A549 (cell line): ENCODE results near the gene UBQLN1. TPM values are rescaled to one million over a fixed set of nuclear protein-coding genes. Genes with fewer than 3 reads are reported as not detected.

Experiments
- ATAC-seq, 2 experiments: fragments of 200-7000 bp in 1 of 2; fragments of >200 bp in 1 of 2; cut with Nextera tagmentation in 1 of 2; cut with Tn5 transposase in 1 of 2; 3 replicates each; pipeline versions ENCODE4 v1.8.0 to v1.9.1; 2018 to 2020; ENCODE audit warnings: mild to moderate bottlenecking in 1 of 2, moderate library complexity in 1 of 2
- CTCF ChIA-PET: fragments of 300-600 bp; sonication (Branson Sonifier 250); formaldehyde crosslinking; extraction: SDS; loops from one replicate; lab custom pipeline; 2021; ENCODE audit warnings: antibody characterized with exemption, inconsistent platforms; lab: Yijun Ruan, JAX
- POLR2A ChIA-PET: fragments of 350-600 bp; formaldehyde crosslinking; extraction: SDS; loops from one replicate; lab custom pipeline; 2021; ENCODE audit warnings: antibody characterized with exemption, inconsistent platforms; lab: Yijun Ruan, JAX
- DNase-seq, 2 experiments: peaks; one replicate each; pipeline versions ENCODE4 v3.0.0 to v3.0.0-alpha.2; 2011 to 2016; ENCODE audit warnings: low read depth in 1 of 2, low spot score in 1 of 2
- FAIRE-seq: peaks from 2 replicates; lab custom pipeline; 2011; peaks lifted over from hg19 to GRCh38; lab: Jason Lieb, UNC
- H3K27ac ChIP-seq, 2 experiments: fragments of >200 bp; sonication (Bioruptor Twin); formaldehyde crosslinking; 3 replicates each; pipeline ENCODE4 v1.5.1; 2016 to 2017
- H3K4me1 ChIP-seq: fragments of >200 bp; sonication (Bioruptor Twin); formaldehyde crosslinking; 3 replicates; pipeline ENCODE4 v1.6.1; 2016
- H3K4me2 ChIP-seq: fragments of >200 bp; sonication (Bioruptor Twin); formaldehyde crosslinking; 3 replicates; pipeline ENCODE4 v1.6.1; 2016
- H3K4me3 ChIP-seq: fragments of >200 bp; sonication (Bioruptor Twin); formaldehyde crosslinking; 3 replicates; pipeline ENCODE4 v1.5.1; 2016
- H3K9me3 ChIP-seq: fragments of >200 bp; sonication (Bioruptor Twin); formaldehyde crosslinking; 3 replicates; pipeline ENCODE4 v1.6.1; 2016
- CBX2 ChIP-seq: fragments of 200-600 bp; sonication (generic); IDR thresholded peaks from 2 replicates; pipeline ENCODE4 v1.6.1; 2016; ENCODE audit warnings: low read depth, mild to moderate bottlenecking, borderline replicate concordance
- CBX8 ChIP-seq: fragments of 200-600 bp; sonication (generic); IDR thresholded peaks from 2 replicates; pipeline ENCODE4 v1.6.1; 2016
- CEBPB ChIP-seq, 2 experiments: fragments of >200 bp in 1 of 2; sonication (Bioruptor Twin) in 1 of 2; formaldehyde crosslinking in 1 of 2; IDR thresholded peaks; 2 replicates each; pipeline ENCODE4 v1.6.1; 2012 to 2016
- CHD2 ChIP-seq: fragments of 150-350 bp; IDR thresholded peaks from 2 replicates; pipeline ENCODE4 v1.6.1; 2014; ENCODE audit warnings: low read length; ENCODE audit not compliant: partially characterized antibody
- EHF ChIP-seq: fragments of 250-450 bp; sonication (Bioruptor Pico); IDR thresholded peaks from 2 replicates; pipeline ENCODE4 v1.5.0; 2020; ENCODE audit warnings: mild to moderate bottlenecking
- EHMT2 ChIP-seq: fragments of 200-600 bp; sonication (generic); IDR thresholded peaks from 2 replicates; pipeline ENCODE4 v1.6.1; 2016; ENCODE audit warnings: antibody characterized with exemption, low read depth, mild to moderate bottlenecking, moderate library complexity
- FOSL2 ChIP-seq, 2 experiments: fragments of 450-650 bp in 1 of 2; fragments of >200 bp in 1 of 2; sonication (Bioruptor Twin) in 1 of 2; formaldehyde crosslinking; IDR thresholded peaks; 2 replicates each; pipeline versions ENCODE4 v1.5.0 to v1.6.1; 2016 to 2020; ENCODE audit warnings: mild to moderate bottlenecking in 1 of 2, moderate library complexity in 1 of 2
- GATA3 ChIP-seq: IDR thresholded peaks from 2 replicates; pipeline ENCODE4 v1.6.1; 2012; ENCODE audit warnings: borderline replicate concordance
- HEYL ChIP-seq: fragments of 250-450 bp; sonication (Bioruptor Pico); IDR thresholded peaks from 2 replicates; pipeline ENCODE4 v1.8.0; 2021; ENCODE audit warnings: mild to moderate bottlenecking, moderate library complexity
- JUN ChIP-seq, 2 experiments: fragments of >200 bp; sonication (Bioruptor Twin); formaldehyde crosslinking; IDR thresholded peaks; 2 replicates in 1 of 2; 3 replicates in 1 of 2; pipeline ENCODE4 v1.6.1; 2016 to 2017
- KDM5A ChIP-seq: fragments of 200-600 bp; sonication (generic); IDR thresholded peaks from 2 replicates; pipeline ENCODE4 v1.6.1; 2016; ENCODE audit warnings: antibody characterized with exemption, mild to moderate bottlenecking
- MAFK ChIP-seq: fragments of 450-650 bp; IDR thresholded peaks from 2 replicates; pipeline ENCODE4 v1.6.1; 2014; ENCODE audit not compliant: partially characterized antibody
- MYC ChIP-seq: IDR thresholded peaks from 2 replicates; pipeline ENCODE4 v1.6.1; 2012; ENCODE audit warnings: mild to moderate bottlenecking, inconsistent platforms, low read length, improper control_type of control experiment, borderline replicate concordance
- NPAS2 ChIP-seq: fragments of 250-450 bp; sonication (Bioruptor Pico); IDR thresholded peaks from 2 replicates; pipeline ENCODE4 v1.8.0; 2022; ENCODE audit warnings: mild to moderate bottlenecking, moderate library complexity, borderline replicate concordance
- PHF8 ChIP-seq: fragments of 200-600 bp; sonication (generic); IDR thresholded peaks from 2 replicates; pipeline ENCODE4 v1.6.1; 2016; ENCODE audit warnings: low read depth, mild to moderate bottlenecking, antibody characterized with exemption, moderate library complexity, borderline replicate concordance
- TFCP2L1 ChIP-seq: fragments of 250-450 bp; sonication (Bioruptor Pico); IDR thresholded peaks from 2 replicates; pipeline ENCODE4 v1.5.0; 2021; ENCODE audit warnings: mild to moderate bottlenecking
- ZC3H11A ChIP-seq: fragments of 450-650 bp; IDR thresholded peaks from 2 replicates; pipeline ENCODE4 v1.6.1; 2014; ENCODE audit warnings: antibody characterized with exemption, mild to moderate bottlenecking
- ZNF302 ChIP-seq: fragments of 250-450 bp; sonication (Bioruptor Pico); IDR thresholded peaks from 2 replicates; pipeline ENCODE4 v1.9.0; 2021; ENCODE audit warnings: inconsistent platforms, mild to moderate bottlenecking, moderate library complexity
- WGBS: methylation state at CpG from one replicate; pipeline ENCODE4 v1.1.6; 2017; ENCODE audit errors: missing lambda C conversion rate; 5-methylcytosine and 5-hydroxymethylcytosine counted together
- polyA plus RNA-seq, 4 experiments: library from polyadenylated mRNA; depleted of rRNA in 3 of 4; stranded (reverse); fragments of >200 nt; fragmentation: RNase III in 1 of 4; extraction: RNeasy Plus Mini Kit Qiagen cat#74134 plus additional on column Dnase treatment in 1 of 4; gene quantifications; 2 replicates in 3 of 4; 3 replicates in 1 of 4; pipeline ENCODE4 v1.2.3, GENCODE V29; 2011 to 2017
- TF ChIP-seq, protein P1 (sequence below): IDR thresholded peaks from 2 replicates; pipeline ENCODE4 v1.6.1; 2012; ENCODE audit warnings: low read depth, borderline replicate concordance
- TF ChIP-seq, protein P2 (sequence below): fragments of >200 bp; sonication (Bioruptor Twin); formaldehyde crosslinking; IDR thresholded peaks from 3 replicates; pipeline ENCODE4 v1.6.1; 2016
- TF ChIP-seq, protein P3 (sequence below): IDR thresholded peaks from 2 replicates; pipeline ENCODE4 v1.6.1; 2012
- TF ChIP-seq, protein P4 (sequence below): IDR thresholded peaks from 2 replicates; pipeline ENCODE4 v1.6.1; 2012
- TF ChIP-seq, protein P5 (sequence below): fragments of 150-350 bp; IDR thresholded peaks from 2 replicates; pipeline ENCODE4 v1.6.1; 2014; ENCODE audit warnings: low read depth, mild to moderate bottlenecking, low read length
- TF ChIP-seq, protein P6 (sequence below): fragments of 450-650 bp; IDR thresholded peaks from 2 replicates; pipeline ENCODE4 v1.6.1; 2014; ENCODE audit warnings: antibody characterized with exemption

UBQLN1 gene
- polyA plus RNA-seq, 2 of the 4 experiments (the other 2 are of a cell fraction), result 93.5 to 187 TPM

DNA sequence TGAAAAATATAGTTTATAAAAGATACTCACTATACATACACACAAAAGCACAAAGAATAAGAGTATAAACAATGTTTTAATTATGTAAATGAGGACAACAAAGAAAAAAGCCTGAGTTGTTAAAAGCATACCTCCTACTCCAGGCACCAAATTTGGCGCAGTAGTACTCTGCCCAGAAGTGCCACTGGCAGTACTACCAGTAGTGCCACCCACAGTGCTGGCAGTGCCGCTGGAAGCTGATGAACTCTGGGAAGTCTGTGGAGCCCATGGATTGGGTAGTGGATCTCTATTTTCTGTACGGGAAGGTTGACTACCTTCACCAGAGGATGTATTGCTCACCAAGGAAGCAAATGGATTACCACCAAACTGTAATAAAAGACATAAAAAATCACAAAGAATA is 30.2 kb downstream of the UBQLN1 start:
- no peak overlapping the region for H3K4me3 ChIP-seq
- H3K27ac ChIP-seq, result no peak overlapping the region
- H3K4me2 ChIP-seq, result no peak overlapping the region
- CTCF ChIA-PET, result no interaction called here
- ATAC-seq (no peak), DNase-seq (no peak), FAIRE-seq (no peak)
- TF ChIP-seq GATA3, result no peak
- no peak for TF ChIP-seq CBX2
- TF ChIP-seq, protein P1, sequence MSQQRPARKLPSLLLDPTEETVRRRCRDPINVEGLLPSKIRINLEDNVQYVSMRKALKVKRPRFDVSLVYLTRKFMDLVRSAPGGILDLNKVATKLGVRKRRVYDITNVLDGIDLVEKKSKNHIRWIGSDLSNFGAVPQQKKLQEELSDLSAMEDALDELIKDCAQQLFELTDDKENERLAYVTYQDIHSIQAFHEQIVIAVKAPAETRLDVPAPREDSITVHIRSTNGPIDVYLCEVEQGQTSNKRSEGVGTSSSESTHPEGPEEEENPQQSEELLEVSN, result no peak
- no peak for TF ChIP-seq CBX8
- no peak for TF ChIP-seq EHMT2
- no peak for TF ChIP-seq ZNF302 (CRISPR knock-in tag)
- TF ChIP-seq, protein P2, sequence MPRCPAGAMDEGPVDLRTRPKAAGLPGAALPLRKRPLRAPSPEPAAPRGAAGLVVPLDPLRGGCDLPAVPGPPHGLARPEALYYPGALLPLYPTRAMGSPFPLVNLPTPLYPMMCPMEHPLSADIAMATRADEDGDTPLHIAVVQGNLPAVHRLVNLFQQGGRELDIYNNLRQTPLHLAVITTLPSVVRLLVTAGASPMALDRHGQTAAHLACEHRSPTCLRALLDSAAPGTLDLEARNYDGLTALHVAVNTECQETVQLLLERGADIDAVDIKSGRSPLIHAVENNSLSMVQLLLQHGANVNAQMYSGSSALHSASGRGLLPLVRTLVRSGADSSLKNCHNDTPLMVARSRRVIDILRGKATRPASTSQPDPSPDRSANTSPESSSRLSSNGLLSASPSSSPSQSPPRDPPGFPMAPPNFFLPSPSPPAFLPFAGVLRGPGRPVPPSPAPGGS, result no peak
- TF ChIP-seq, protein P3, sequence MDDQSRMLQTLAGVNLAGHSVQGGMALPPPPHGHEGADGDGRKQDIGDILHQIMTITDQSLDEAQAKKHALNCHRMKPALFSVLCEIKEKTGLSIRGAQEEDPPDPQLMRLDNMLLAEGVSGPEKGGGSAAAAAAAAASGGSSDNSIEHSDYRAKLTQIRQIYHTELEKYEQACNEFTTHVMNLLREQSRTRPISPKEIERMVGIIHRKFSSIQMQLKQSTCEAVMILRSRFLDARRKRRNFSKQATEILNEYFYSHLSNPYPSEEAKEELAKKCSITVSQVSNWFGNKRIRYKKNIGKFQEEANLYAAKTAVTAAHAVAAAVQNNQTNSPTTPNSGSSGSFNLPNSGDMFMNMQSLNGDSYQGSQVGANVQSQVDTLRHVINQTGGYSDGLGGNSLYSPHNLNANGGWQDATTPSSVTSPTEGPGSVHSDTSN, result no peak
- TF ChIP-seq, protein P4, sequence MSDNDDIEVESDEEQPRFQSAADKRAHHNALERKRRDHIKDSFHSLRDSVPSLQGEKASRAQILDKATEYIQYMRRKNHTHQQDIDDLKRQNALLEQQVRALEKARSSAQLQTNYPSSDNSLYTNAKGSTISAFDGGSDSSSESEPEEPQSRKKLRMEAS, result no peak
- TF ChIP-seq ZC3H11A, result no peak
- TF ChIP-seq EHF (CRISPR knock-in tag), result no peak
- no peak for TF ChIP-seq HEYL
- TF ChIP-seq NPAS2, result no peak
- POLR2A ChIA-PET, result no interaction called here
- H3K9me3 ChIP-seq, result no peaks in the 10 kb centered on the region
- H3K4me1 ChIP-seq, result no peaks in the 10 kb centered on the region
- WGBS, result 96% methylated on average over 3 of the region's 3 CpGs

DNA sequence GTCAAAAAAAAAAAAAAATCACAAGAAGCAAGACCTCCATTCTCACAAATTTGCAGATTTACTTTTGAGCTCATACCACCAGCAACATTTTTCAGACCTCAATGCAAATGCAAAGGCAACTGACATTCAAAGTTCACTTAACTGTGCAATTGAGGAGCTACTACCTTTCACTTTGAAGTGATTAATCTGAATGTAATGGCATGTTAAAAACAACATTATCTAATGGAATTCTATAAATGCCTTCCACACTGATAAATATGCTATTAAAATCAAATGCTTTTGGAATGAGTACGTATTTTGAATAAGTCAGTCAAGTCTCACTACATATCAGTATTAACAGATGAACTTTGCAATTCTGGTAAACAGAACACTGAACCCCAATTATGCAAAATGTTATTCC is 32.3 kb downstream of the UBQLN1 start:
- Histone ChIP-seq H3K4me3 (no peak overlapping the region), H3K27ac (no peak overlapping the region), H3K4me2 (no peak overlapping the region), H3K9me3 (no peaks in the 10 kb centered on the region), H3K4me1 (no peaks in the 10 kb centered on the region)
- no peak for FAIRE-seq
- no peak for ATAC-seq
- DNase-seq, result no peak
- 80% methylated on average over 1 of the region's 1 CpG for WGBS
- CTCF ChIA-PET, result no interaction called here
- POLR2A ChIA-PET, result no interaction called here
- TF ChIP-seq MYC (no peak), KDM5A (no peak), TFCP2L1 (CRISPR knock-in tag) (no peak), CEBPB (IDR thresholded peaks at IDR 0.05) (no peak), CHD2 (no peak), FOSL2 (IDR thresholded peaks at IDR 0.05) (no peak), FOSL2 (CRISPR knock-in tag; IDR thresholded peaks at IDR 0.05) (no peak), JUN (IDR thresholded peaks at IDR 0.05) (no peak), PHF8 (no peak), MAFK (no peak)
- TF ChIP-seq, protein P5, sequence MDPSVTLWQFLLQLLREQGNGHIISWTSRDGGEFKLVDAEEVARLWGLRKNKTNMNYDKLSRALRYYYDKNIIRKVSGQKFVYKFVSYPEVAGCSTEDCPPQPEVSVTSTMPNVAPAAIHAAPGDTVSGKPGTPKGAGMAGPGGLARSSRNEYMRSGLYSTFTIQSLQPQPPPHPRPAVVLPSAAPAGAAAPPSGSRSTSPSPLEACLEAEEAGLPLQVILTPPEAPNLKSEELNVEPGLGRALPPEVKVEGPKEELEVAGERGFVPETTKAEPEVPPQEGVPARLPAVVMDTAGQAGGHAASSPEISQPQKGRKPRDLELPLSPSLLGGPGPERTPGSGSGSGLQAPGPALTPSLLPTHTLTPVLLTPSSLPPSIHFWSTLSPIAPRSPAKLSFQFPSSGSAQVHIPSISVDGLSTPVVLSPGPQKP, result no peak
- TF ChIP-seq, protein P6, sequence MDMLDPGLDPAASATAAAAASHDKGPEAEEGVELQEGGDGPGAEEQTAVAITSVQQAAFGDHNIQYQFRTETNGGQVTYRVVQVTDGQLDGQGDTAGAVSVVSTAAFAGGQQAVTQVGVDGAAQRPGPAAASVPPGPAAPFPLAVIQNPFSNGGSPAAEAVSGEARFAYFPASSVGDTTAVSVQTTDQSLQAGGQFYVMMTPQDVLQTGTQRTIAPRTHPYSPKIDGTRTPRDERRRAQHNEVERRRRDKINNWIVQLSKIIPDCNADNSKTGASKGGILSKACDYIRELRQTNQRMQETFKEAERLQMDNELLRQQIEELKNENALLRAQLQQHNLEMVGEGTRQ, result no peak
- TF ChIP-seq, protein P3, result no peak
